ENCODE measurements around the gene AMIGO3. TPM values are rescaled to one million over a fixed set of nuclear protein-coding genes. Genes with fewer than 3 reads are reported as not detected.
"Not testable (repeated sequence)": the region's sequence is repeated elsewhere in the genome, so short reads cannot be mapped to it uniquely, and the experiment has no call there.

The AMIGO3 gene
- total RNA-seq, 1 experiment from 2014 or later: 1.0 TPM

- H3K79me2 ChIP-seq (ENCODE audit: low read depth); DNase-seq; POLR2A ChIA-PET (ENCODE audit: unreplicated experiment); BruUV-seq (replicated peaks); H3K4me1 ChIP-seq (replicated peaks; ENCODE audit: insufficient read depth); H3K36me3 ChIP-seq (ENCODE audit: low read depth); H3K9me2 ChIP-seq (ENCODE audit: insufficient read depth); H3F3A ChIP-seq (ENCODE audit: insufficient read depth, low read depth); H3K9me3 ChIP-seq (ENCODE audit: insufficient read depth, low read depth); intact Hi-C loops (cut with micrococcal nuclease; ENCODE audit: unreplicated experiment); H3K27me3 ChIP-seq (ENCODE audit: insufficient read depth, low read depth); H3K27ac ChIP-seq; H4K20me1 ChIP-seq (ENCODE audit: insufficient read depth); CTCF ChIA-PET: not testable (repeated sequence)
- Histone ChIP-seq H3K4me3 (peak overlapping the region; percentile 95), H2AFZ (peak overlapping the region; percentile 78), H3K4me2 (peak overlapping the region; percentile 74)
Measured at GRCh38 chr3:49689908-49690624, 29.4 kb downstream of the AMIGO3 start.

- H3K9me3 ChIP-seq (ENCODE audit: insufficient read depth, low read depth): no peaks in the 10 kb centered on the region
- no peaks in the 10 kb centered on the region for H3F3A ChIP-seq (ENCODE audit: insufficient read depth, low read depth)
- BruUV-seq (replicated peaks): TSS peak; percentile 82
- POLR2A ChIA-PET (ENCODE audit: unreplicated experiment): no interaction called here
- H3K36me3 ChIP-seq (ENCODE audit: low read depth): no peaks in the 10 kb centered on the region; the same call in 1 of the 2 replicates
- no peaks in the 10 kb centered on the region for H3K4me1 ChIP-seq (replicated peaks; ENCODE audit: insufficient read depth)
- peak within 1 kb of the TSS; percentile 21; the same call in 1 of the 2 replicates for H3K27ac ChIP-seq
- peaks cover 9% of the 10 kb centered on the region; the same call in 1 of the 2 replicates for H3K79me2 ChIP-seq (ENCODE audit: low read depth)
- peak within 1 kb of the TSS; percentile 74 for H3K4me2 ChIP-seq
- CTCF ChIA-PET: no interaction called here
- H2AFZ ChIP-seq: peak within 1 kb of the TSS; percentile 78
- H4K20me1 ChIP-seq (ENCODE audit: insufficient read depth): no peaks in the 10 kb centered on the region
- H3K4me3 ChIP-seq: peak within 1 kb of the TSS; percentile 95
- DNase-seq: peak; percentile 61 to 88
- no peaks in the 10 kb centered on the region for H3K27me3 ChIP-seq (ENCODE audit: insufficient read depth, low read depth)
- no peaks in the 10 kb centered on the region for H3K9me2 ChIP-seq (ENCODE audit: insufficient read depth)
- intact Hi-C loops (cut with micrococcal nuclease; ENCODE audit: unreplicated experiment): no loop called here
- TF ChIP-seq, protein P1, sequence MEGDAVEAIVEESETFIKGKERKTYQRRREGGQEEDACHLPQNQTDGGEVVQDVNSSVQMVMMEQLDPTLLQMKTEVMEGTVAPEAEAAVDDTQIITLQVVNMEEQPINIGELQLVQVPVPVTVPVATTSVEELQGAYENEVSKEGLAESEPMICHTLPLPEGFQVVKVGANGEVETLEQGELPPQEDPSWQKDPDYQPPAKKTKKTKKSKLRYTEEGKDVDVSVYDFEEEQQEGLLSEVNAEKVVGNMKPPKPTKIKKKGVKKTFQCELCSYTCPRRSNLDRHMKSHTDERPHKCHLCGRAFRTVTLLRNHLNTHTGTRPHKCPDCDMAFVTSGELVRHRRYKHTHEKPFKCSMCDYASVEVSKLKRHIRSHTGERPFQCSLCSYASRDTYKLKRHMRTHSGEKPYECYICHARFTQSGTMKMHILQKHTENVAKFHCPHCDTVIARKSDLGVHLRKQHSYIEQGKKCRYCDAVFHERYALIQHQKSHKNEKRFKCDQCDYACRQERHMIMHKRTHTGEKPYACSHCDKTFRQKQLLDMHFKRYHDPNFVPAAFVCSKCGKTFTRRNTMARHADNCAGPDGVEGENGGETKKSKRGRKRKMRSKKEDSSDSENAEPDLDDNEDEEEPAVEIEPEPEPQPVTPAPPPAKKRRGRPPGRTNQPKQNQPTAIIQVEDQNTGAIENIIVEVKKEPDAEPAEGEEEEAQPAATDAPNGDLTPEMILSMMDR (conservative IDR thresholded peaks at IDR 0.05): no peak; the same call in 1 of the 2 replicates
- no peak for TF ChIP-seq EZH2 (IDR thresholded peaks at IDR 0.05; ENCODE audit: low read depth)
Measured at GRCh38 chr3:49689046-49689907, 30.2 kb downstream of the AMIGO3 start, which contains the start of the genes MST1 and RNF123. Gene MST1 (minus strand): TSS chr3:49689474. CDS start chr3:49688691, 783 bp downstream. Gene RNF123 (plus strand): TSS chr3:49689557. CDS start chr3:49691166, 1,609 bp downstream.

GRCh38 chr3:49688338-49689045, 31.0 kb downstream of the AMIGO3 start:
- BruUV-seq (replicated peaks); POLR2A ChIA-PET (ENCODE audit: unreplicated experiment); H3K4me1 ChIP-seq (replicated peaks; ENCODE audit: insufficient read depth); H3K79me2 ChIP-seq (ENCODE audit: low read depth); DNase-seq; H3K9me3 ChIP-seq (ENCODE audit: insufficient read depth, low read depth); H3F3A ChIP-seq (ENCODE audit: insufficient read depth, low read depth); H3K9me2 ChIP-seq (ENCODE audit: insufficient read depth); H3K36me3 ChIP-seq (ENCODE audit: low read depth); H3K27me3 ChIP-seq (ENCODE audit: insufficient read depth, low read depth); intact Hi-C loops (cut with micrococcal nuclease; ENCODE audit: unreplicated experiment); CTCF ChIA-PET; H4K20me1 ChIP-seq (ENCODE audit: insufficient read depth): not testable (repeated sequence)
- peak overlapping the region; percentile 95 for H3K4me3 ChIP-seq
- peak overlapping the region; percentile 21; the same call in 1 of the 2 replicates for H3K27ac ChIP-seq
- peak overlapping the region; percentile 74 for H3K4me2 ChIP-seq
- H2AFZ ChIP-seq: peak overlapping the region; percentile 78; the same call in 1 of the 2 replicates

- H2AFZ ChIP-seq; POLR2A ChIA-PET (ENCODE audit: unreplicated experiment); CTCF ChIA-PET; H3F3A ChIP-seq (ENCODE audit: insufficient read depth, low read depth); H4K20me1 ChIP-seq (ENCODE audit: insufficient read depth); H3K4me3 ChIP-seq; BruUV-seq (replicated peaks); H3K79me2 ChIP-seq (ENCODE audit: low read depth); H3K4me1 ChIP-seq (replicated peaks; ENCODE audit: insufficient read depth); H3K36me3 ChIP-seq (ENCODE audit: low read depth); H3K9me2 ChIP-seq (ENCODE audit: insufficient read depth); H3K9me3 ChIP-seq (ENCODE audit: insufficient read depth, low read depth); H3K27me3 ChIP-seq (ENCODE audit: insufficient read depth, low read depth); H3K4me2 ChIP-seq; DNase-seq; H3K27ac ChIP-seq; intact Hi-C loops (cut with micrococcal nuclease; ENCODE audit: unreplicated experiment): not testable (repeated sequence)
Measured at GRCh38 chr3:49687424-49687795, 32.1 kb downstream of the AMIGO3 start.

- H3K27ac ChIP-seq; BruUV-seq (replicated peaks); H3K9me2 ChIP-seq (ENCODE audit: insufficient read depth); H3K36me3 ChIP-seq (ENCODE audit: low read depth); H3K4me2 ChIP-seq; POLR2A ChIA-PET (ENCODE audit: unreplicated experiment); H3K79me2 ChIP-seq (ENCODE audit: low read depth); H3K4me1 ChIP-seq (replicated peaks; ENCODE audit: insufficient read depth); H4K20me1 ChIP-seq (ENCODE audit: insufficient read depth); intact Hi-C loops (cut with micrococcal nuclease; ENCODE audit: unreplicated experiment); H3K27me3 ChIP-seq (ENCODE audit: insufficient read depth, low read depth); H2AFZ ChIP-seq; H3K4me3 ChIP-seq; DNase-seq; H3K9me3 ChIP-seq (ENCODE audit: insufficient read depth, low read depth); H3F3A ChIP-seq (ENCODE audit: insufficient read depth, low read depth); CTCF ChIA-PET: not testable (repeated sequence)
Measured at GRCh38 chr3:49686769-49687423, 32.6 kb downstream of the AMIGO3 start.

DNA sequence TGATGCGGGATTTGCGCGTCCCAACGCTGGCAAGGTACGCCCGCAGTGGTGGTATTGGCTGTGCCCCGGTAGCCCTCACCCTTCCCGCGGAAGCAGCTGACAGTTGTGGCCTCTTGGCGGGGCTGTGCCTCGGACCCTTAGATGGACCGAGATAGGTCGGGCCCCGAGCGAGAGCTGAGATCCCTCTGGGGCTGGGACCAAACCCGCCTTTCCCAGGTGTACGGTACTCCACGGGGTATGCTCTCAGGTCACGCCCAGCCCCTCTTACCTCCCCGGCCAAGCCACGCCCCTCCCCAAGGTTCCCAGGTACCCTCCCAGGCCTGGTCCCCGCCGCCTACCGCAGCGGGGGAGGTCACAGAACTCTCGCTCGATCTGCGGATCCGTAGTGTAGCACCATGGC, 33.1 kb downstream of the AMIGO3 start:
- H3K79me2 ChIP-seq (ENCODE audit: low read depth); H2AFZ ChIP-seq; H3K27me3 ChIP-seq (ENCODE audit: insufficient read depth, low read depth); H3K4me1 ChIP-seq (replicated peaks; ENCODE audit: insufficient read depth); CTCF ChIA-PET; H3F3A ChIP-seq (ENCODE audit: insufficient read depth, low read depth); intact Hi-C loops (cut with micrococcal nuclease; ENCODE audit: unreplicated experiment); H3K36me3 ChIP-seq (ENCODE audit: low read depth); DNase-seq; H3K9me2 ChIP-seq (ENCODE audit: insufficient read depth); H3K4me2 ChIP-seq; POLR2A ChIA-PET (ENCODE audit: unreplicated experiment); BruUV-seq (replicated peaks); H3K4me3 ChIP-seq; H3K9me3 ChIP-seq (ENCODE audit: insufficient read depth, low read depth); H4K20me1 ChIP-seq (ENCODE audit: insufficient read depth); H3K27ac ChIP-seq: not testable (repeated sequence)
